Measurements from ENCODE around the gene ZBTB7B.
A peak's percentile ranks its signal among the peaks of the same experiment; 100 is the strongest.

The ZBTB7B gene

GRCh38 chr1:154993572-154994268 is 8.9 kb upstream of the ZBTB7B start, which contains the start of gene LENEP:
Gene LENEP, plus strand, starts transcription at chr1:154993586. Its CDS starts 22 bp downstream, at chr1:154993608.
- TF ChIP-seq AEBP2 (tag by site-specific recombination; IDR thresholded peaks at IDR 0.05; ENCODE audit: borderline replicate concordance) (no peak), ZNF362 (tag by site-specific recombination; IDR thresholded peaks at IDR 0.05) (no peak), ZFHX2 (tag by site-specific recombination; conservative IDR thresholded peaks at IDR 0.05) (peak; percentile 43), ZBTB6 (tag by site-specific recombination; IDR thresholded peaks at IDR 0.05) (no peak), ZNF747 (tag by site-specific recombination; IDR thresholded peaks at IDR 0.05) (no peak), ZNF132 (tag by site-specific recombination; IDR thresholded peaks at IDR 0.05; ENCODE audit: borderline replicate concordance) (no peak), EGR2 (tag by site-specific recombination; IDR thresholded peaks at IDR 0.05; ENCODE audit: low read depth) (0 out of 2 replicates have a peak, but pooled peaks have one; percentile 25)
- Histone ChIP-seq H3K36me3 (ENCODE audit: control insufficient read depth in 2 of 2, insufficient read depth in 1 of 2, low read length in 2 of 2) (peaks cover 0 to 28% of the 10 kb centered on the region in 2 experiments; a peak in 2 of 3 replicates), H3K9me3 (ENCODE audit: control insufficient read depth, insufficient read depth, low read depth, low read length) (no peaks in the 10 kb centered on the region), H3K4me3 (ENCODE audit: low read depth, low read length) (no peak within 1 kb of the TSS), H3K27ac (ENCODE audit: extremely low read depth, low read depth, low read length) (no peak within 1 kb of the TSS), H3K4me1 (ENCODE audit: control insufficient read depth, insufficient read depth, low read length) (no peaks in the 10 kb centered on the region)
- ChIA-PET POLR2A (interaction anchor here (0.8 to 3.3 kb wide), 13 partner anchors 10 to 338 kb away, joined by 3 to 28 read pairs (median 4); partner anchors contain the start of genes CKS1B, FLAD1, PBXIP1 and PYGO2), CTCF (interaction anchor here (0.6 to 8.9 kb wide), 12 partner anchors 10 to 92 kb away, joined by 3 to 55 read pairs (median 4); partner anchors contain the start of genes FLAD1 and PYGO2)

- peaks cover 0 to 23% of the 10 kb centered on the region in 2 experiments; a peak in 2 of 3 replicates for H3K36me3 ChIP-seq (ENCODE audit: control insufficient read depth in 2 of 2, insufficient read depth in 1 of 2, low read length in 2 of 2)
- H3K9me3 ChIP-seq (ENCODE audit: control insufficient read depth, insufficient read depth, low read depth, low read length), result no peaks in the 10 kb centered on the region
- H3K27ac ChIP-seq (ENCODE audit: extremely low read depth, low read depth, low read length), result no peak overlapping the region
- CTCF ChIA-PET, result interaction anchor here (0.6 to 8.9 kb wide), 11 partner anchors 11 to 91 kb away, joined by 3 to 55 read pairs (median 4); partner anchors contain the start of genes FLAD1 and PYGO2
- no peak overlapping the region for H3K4me3 ChIP-seq (ENCODE audit: low read depth, low read length)
- POLR2A ChIA-PET, result interaction anchor here (0.8 to 3.3 kb wide), 11 partner anchors 11 to 338 kb away, joined by 3 to 28 read pairs (median 4); partner anchors contain the start of genes FLAD1, PBXIP1 and PYGO2
- H3K4me1 ChIP-seq (ENCODE audit: control insufficient read depth, insufficient read depth, low read length), result no peaks in the 10 kb centered on the region
- TF ChIP-seq ZNF785 (tag by site-specific recombination; IDR thresholded peaks at IDR 0.05) (no peak), ZNF600 (tag by site-specific recombination; IDR thresholded peaks at IDR 0.05) (peak; percentile 49; the same call in 1 of the 2 replicates), ZNF350 (tag by site-specific recombination; IDR thresholded peaks at IDR 0.05) (no peak)
Observed at GRCh38 chr1:154994269-154994587, 8.4 kb upstream of the ZBTB7B start.

- Histone ChIP-seq H3K9me3 (ENCODE audit: control insufficient read depth, insufficient read depth, low read depth, low read length) (no peaks in the 10 kb centered on the region), H3K27ac (ENCODE audit: extremely low read depth, low read depth, low read length) (no peak overlapping the region), H3K36me3 (ENCODE audit: control insufficient read depth in 2 of 2, insufficient read depth in 1 of 2, low read length in 2 of 2) (peaks cover 0 to 20% of the 10 kb centered on the region in 2 experiments; a peak in 2 of 3 replicates), H3K4me1 (ENCODE audit: control insufficient read depth, insufficient read depth, low read length) (peaks cover under 1% of the 10 kb centered on the region; the same call in 1 of the 2 replicates), H3K4me3 (ENCODE audit: low read depth, low read length) (no peak overlapping the region)
- ChIA-PET CTCF (interaction anchor here (0.6 to 8.9 kb wide), 13 partner anchors 9 to 91 kb away, joined by 3 to 55 read pairs (median 4); partner anchors contain the start of genes FLAD1, PBXIP1, PYGO2 and SHC1), POLR2A (interaction anchor here (0.6 to 3.3 kb wide), 11 partner anchors 9 to 50 kb away, joined by 3 to 28 read pairs (median 4); partner anchors contain the start of genes FLAD1, PBXIP1, PYGO2 and SHC1)
- no peak for TF ChIP-seq ZNF2 (tag by site-specific recombination; IDR thresholded peaks at IDR 0.05)
- TF ChIP-seq ZNF610 (tag by site-specific recombination; IDR thresholded peaks at IDR 0.05; ENCODE audit: borderline replicate concordance), result no peak
- TF ChIP-seq ZBTB1 (tag by site-specific recombination; IDR thresholded peaks at IDR 0.05), result no peak
- no peak for TF ChIP-seq ZNF76 (tag by site-specific recombination; IDR thresholded peaks at IDR 0.05; ENCODE audit: borderline replicate concordance, low read depth)
- no peak for TF ChIP-seq ZNF239 (tag by site-specific recombination; IDR thresholded peaks at IDR 0.05)
- TF ChIP-seq SCRT1 (tag by site-specific recombination; IDR thresholded peaks at IDR 0.05; ENCODE audit: borderline replicate concordance), result no peak
- TF ChIP-seq ZNF561 (tag by site-specific recombination; IDR thresholded peaks at IDR 0.05; ENCODE audit: borderline replicate concordance), result no peak
- no peak for TF ChIP-seq ZNF701 (tag by site-specific recombination; IDR thresholded peaks at IDR 0.05)
- TF ChIP-seq ZNF423 (tag by site-specific recombination; IDR thresholded peaks at IDR 0.05), result no peak
- TF ChIP-seq ZNF223 (tag by site-specific recombination; IDR thresholded peaks at IDR 0.05), result no peak
- no peak for TF ChIP-seq ZNF560 (tag by site-specific recombination; IDR thresholded peaks at IDR 0.05; ENCODE audit: borderline replicate concordance)
- TF ChIP-seq RBAK (tag by site-specific recombination; IDR thresholded peaks at IDR 0.05), result no peak
- no peak for TF ChIP-seq ZBTB7A (tag by site-specific recombination; IDR thresholded peaks at IDR 0.05; ENCODE audit: low read depth)
- TF ChIP-seq, protein P1, sequence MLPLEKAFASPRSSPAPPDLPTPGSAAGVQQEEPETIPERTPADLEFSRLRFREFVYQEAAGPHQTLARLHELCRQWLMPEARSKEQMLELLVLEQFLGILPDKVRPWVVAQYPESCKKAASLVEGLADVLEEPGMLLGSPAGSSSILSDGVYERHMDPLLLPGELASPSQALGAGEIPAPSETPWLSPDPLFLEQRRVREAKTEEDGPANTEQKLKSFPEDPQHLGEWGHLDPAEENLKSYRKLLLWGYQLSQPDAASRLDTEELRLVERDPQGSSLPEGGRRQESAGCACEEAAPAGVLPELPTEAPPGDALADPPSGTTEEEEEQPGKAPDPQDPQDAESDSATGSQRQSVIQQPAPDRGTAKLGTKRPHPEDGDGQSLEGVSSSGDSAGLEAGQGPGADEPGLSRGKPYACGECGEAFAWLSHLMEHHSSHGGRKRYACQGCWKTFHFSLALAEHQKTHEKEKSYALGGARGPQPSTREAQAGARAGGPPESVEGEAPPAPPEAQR (tag by site-specific recombination; IDR thresholded peaks at IDR 0.05), result no peak
Observed at GRCh38 chr1:154994591-154994990, 8.0 kb upstream of the ZBTB7B start.

Measured in HEK293 (cell line).